ENCODE measurements around the gene MRPL40. TPM values are rescaled to one million over a fixed set of nuclear protein-coding genes. Genes with fewer than 3 reads are reported as not detected.
A peak's percentile ranks its signal among the peaks of the same experiment; 100 is the strongest.

The MRPL40 gene
- polyA plus RNA-seq = 75.6 TPM

DNA sequence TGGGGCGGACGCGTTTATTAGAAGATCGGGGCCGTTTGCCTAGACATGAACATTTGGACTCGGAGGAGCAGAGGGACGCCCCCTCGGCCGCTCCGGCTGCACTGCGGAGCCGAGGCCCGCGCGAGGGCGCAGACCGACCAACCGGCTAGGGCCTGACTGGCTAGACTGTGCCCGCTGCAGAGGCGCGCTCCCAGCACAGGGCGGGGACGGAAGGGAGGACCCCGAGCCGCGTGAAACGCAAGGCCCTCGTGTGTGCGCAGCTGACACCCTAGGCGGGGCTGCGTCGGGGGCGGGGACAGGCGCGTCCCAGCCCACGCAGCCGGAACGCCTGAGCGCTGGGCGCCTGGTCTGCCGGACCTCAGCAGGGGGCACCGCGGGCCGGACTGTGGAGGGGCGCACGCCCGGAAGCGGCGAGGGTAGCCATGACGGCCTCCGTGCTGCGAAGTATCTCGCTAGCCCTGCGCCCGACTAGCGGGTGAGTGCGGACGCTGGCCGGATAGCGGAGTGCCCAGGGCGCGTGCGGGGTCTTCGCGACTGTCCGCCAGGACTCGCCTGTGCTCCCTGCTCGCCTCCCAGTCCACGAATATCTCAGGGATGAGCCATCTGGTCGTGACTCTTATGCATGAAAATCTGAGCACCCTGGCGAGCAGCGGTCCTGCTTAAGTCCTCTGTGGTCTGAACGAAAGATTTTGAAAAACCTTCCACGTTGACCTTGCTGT is at the start of gene MRPL40:
Gene MRPL40 (plus strand): TSS at position 413 of the 719 bp plus-strand sequence. CDS start 10 bp downstream, at position 423.
- H3K27me3 Mint-ChIP-seq = no peaks in the 10 kb centered on the region
- H3K4me1 Mint-ChIP-seq = peaks cover 45 to 48% (median 48%) of the 10 kb centered on the region in 3 donors
- H3K9me3 Mint-ChIP-seq = no peaks in the 10 kb centered on the region
- peaks cover 2% of the 10 kb centered on the region for H3K36me3 Mint-ChIP-seq
- H3K27ac Mint-ChIP-seq = peak within 1 kb of the TSS; percentile 82 to 100 (median 98)
- H3K4me3 Mint-ChIP-seq = peak within 1 kb of the TSS; percentile 94 to 100 (median 96)

DNA sequence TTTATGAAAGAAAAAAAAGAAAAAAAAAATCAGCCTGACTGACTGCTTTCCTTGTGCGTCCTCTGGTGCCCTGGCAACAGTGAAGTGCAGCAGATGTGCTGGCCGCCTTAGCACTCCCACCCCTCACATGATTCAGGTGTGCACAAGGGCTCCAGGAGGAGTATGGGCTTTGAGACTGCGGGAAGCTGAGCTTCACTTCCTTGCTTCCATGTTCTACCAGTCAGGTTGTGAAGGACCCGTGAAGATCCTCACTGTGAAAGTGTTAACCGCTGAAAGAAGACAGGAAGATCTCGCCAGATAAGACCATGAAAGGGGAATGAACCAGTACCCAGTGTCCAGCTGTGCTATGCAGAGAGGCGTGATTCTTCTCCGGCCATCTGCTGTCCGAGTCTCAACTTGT is 49.1 kb upstream of the MRPL40 start:
- H3K9me3 Mint-ChIP-seq = no peaks in the 10 kb centered on the region
- H3K36me3 Mint-ChIP-seq = peaks cover 17% of the 10 kb centered on the region
- H3K4me1 Mint-ChIP-seq = no peaks in the 10 kb centered on the region
- H3K4me3 Mint-ChIP-seq = no peak overlapping the region
- H3K27me3 Mint-ChIP-seq = no peaks in the 10 kb centered on the region
- H3K27ac Mint-ChIP-seq = no peak overlapping the region

- H3K27me3 Mint-ChIP-seq = no peaks in the 10 kb centered on the region
- H3K4me1 Mint-ChIP-seq = no peaks in the 10 kb centered on the region
- no peak overlapping the region for H3K4me3 Mint-ChIP-seq
- H3K36me3 Mint-ChIP-seq = peaks cover 15% of the 10 kb centered on the region
- no peak overlapping the region for H3K27ac Mint-ChIP-seq
- no peaks in the 10 kb centered on the region for H3K9me3 Mint-ChIP-seq
Measured at GRCh38 chr22:19385221-19385906, 47.0 kb upstream of the MRPL40 start.

DNA sequence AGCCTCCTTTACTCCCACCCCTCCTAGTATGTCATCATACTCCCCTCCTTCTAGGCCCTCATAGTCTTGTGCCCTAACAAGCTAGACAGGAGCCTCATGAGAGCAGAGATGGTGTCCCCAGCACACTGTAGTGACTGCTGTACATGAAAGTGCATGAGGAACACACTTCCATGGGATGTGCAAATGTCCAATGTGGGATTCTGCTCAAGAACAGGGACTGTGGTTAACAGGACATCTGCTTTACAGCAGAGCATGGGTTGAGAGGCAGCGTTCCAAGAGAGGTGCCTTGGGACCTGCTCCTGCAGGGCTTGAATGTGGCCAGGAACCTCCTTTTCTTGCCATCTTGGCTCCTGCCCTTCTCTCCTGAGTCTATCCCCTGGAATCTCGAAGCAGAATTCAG is 46.1 kb upstream of the MRPL40 start:
- Mint-ChIP-seq H3K9me3 (no peaks in the 10 kb centered on the region), H3K27ac (no peak overlapping the region), H3K4me3 (no peak overlapping the region), H3K36me3 (peaks cover 20% of the 10 kb centered on the region), H3K4me1 (no peaks in the 10 kb centered on the region), H3K27me3 (no peaks in the 10 kb centered on the region)

- no peaks in the 10 kb centered on the region for H3K9me3 Mint-ChIP-seq
- H3K36me3 Mint-ChIP-seq = peaks cover 20% of the 10 kb centered on the region
- no peaks in the 10 kb centered on the region for H3K27me3 Mint-ChIP-seq
- no peaks in the 10 kb centered on the region for H3K4me1 Mint-ChIP-seq
- no peak overlapping the region for H3K27ac Mint-ChIP-seq
- no peak overlapping the region for H3K4me3 Mint-ChIP-seq
Measured at GRCh38 chr22:19387038-19387437, 45.3 kb upstream of the MRPL40 start.

DNA sequence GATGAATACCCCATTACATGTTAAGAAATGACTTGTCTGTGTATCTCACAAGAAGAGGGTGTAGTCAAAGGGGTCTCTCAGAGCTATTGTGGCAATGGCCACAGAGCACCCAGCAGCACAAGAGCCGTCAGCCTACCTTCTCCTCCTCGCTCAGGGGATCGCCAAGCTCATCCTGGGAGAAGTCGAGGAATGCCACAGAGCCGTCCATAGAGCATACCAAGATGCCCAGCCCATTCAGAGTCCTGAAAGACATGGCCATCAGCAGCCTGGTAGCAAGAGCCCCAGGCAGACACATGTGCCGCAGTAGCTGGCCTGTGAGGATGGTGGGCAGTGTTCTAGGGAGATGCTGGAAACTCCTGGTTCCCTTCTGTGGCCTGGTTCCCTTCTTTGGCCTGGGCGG is 44.8 kb upstream of the MRPL40 start:
- Mint-ChIP-seq H3K4me3 (no peak overlapping the region), H3K27ac (no peak overlapping the region), H3K27me3 (no peaks in the 10 kb centered on the region), H3K4me1 (no peaks in the 10 kb centered on the region), H3K36me3 (peaks cover 19% of the 10 kb centered on the region), H3K9me3 (no peaks in the 10 kb centered on the region)

DNA sequence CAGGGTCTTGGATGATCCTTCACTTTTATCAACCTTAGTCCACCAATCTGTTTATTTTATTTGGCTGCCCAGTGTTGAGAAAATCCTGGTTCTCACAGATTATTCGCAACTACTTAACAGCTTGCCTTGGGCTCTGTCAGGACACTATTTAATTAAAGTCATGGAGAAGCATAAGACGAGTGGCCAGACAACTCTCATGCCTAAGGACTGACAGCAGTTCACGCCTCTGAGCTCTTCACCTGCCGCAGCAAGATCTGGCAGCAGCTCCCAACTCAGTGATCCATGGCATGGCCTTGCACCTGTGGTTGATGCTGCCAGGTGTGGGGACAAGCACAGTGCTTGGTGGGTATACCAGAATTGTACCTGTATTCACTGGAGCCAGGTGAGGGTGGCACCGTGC is 38.6 kb upstream of the MRPL40 start:
- Mint-ChIP-seq H3K4me1 (no peaks in the 10 kb centered on the region), H3K9me3 (no peaks in the 10 kb centered on the region), H3K4me3 (no peak overlapping the region), H3K27me3 (no peaks in the 10 kb centered on the region), H3K36me3 (peaks cover 12% of the 10 kb centered on the region), H3K27ac (peak overlapping the region in 1 of 3 donors; percentile 80)

DNA sequence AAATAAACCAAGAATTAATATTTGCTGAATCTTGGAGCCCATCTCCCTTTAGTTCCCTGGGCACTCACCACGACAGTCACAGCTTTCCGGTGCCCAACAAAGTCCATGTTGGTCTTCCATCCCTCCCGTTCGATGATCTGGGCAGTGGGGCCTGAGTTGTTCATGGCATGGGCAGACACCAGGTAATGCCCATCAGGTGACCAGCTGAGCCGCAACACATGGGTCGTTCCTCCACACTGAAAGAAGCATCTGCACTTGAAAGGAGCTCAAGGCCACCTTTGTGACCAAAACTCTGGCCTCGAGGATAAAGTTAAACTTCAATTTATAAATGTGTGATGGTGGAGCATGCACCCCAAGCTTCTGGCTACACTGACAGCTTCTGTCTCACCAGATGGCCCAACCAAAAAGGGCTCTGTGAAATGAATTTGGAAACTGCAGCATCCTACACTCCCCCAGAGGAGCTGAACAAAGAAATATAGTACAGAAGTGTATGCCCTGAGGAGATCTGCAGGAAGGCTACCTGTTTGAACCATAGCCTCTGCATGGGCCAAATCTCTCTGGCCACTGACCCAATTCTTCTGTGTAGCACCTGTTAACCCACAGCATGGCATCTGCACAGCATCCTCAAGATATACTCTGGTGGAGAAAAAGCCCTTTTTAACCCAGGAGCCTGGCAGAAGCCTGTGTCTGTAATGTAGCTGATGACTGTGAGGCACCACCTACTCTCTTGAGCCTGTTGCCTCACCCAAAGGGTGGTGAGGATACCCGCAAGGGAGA is 37.9 kb upstream of the MRPL40 start:
- peaks cover 12% of the 10 kb centered on the region for H3K36me3 Mint-ChIP-seq
- H3K9me3 Mint-ChIP-seq = no peaks in the 10 kb centered on the region
- no peak overlapping the region for H3K4me3 Mint-ChIP-seq
- no peaks in the 10 kb centered on the region for H3K27me3 Mint-ChIP-seq
- no peaks in the 10 kb centered on the region for H3K4me1 Mint-ChIP-seq
- H3K27ac Mint-ChIP-seq = no peak overlapping the region

DNA sequence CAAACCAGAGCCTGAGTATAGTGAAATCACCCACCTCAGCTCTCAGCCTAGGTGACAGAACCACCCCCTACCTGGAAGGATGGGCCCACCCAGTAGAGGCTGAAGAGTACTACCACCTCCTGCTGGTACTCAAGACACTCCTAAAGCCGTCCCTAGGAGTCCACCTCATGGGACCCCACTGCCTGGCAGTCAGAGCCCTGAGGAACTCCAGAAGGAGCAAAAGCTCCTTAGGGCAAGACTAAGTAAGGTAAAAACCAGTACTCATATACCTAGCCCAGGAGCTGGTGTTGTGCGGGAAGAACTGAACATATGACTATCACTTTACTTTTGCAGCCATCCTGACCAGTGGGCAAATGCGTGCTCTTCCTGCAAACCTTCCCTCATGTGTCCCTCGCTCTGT is 37.1 kb upstream of the MRPL40 start:
- no peak overlapping the region for H3K27ac Mint-ChIP-seq
- no peak overlapping the region for H3K4me3 Mint-ChIP-seq
- no peaks in the 10 kb centered on the region for H3K9me3 Mint-ChIP-seq
- H3K27me3 Mint-ChIP-seq = no peaks in the 10 kb centered on the region
- H3K4me1 Mint-ChIP-seq = no peaks in the 10 kb centered on the region
- peaks cover 12% of the 10 kb centered on the region for H3K36me3 Mint-ChIP-seq

DNA sequence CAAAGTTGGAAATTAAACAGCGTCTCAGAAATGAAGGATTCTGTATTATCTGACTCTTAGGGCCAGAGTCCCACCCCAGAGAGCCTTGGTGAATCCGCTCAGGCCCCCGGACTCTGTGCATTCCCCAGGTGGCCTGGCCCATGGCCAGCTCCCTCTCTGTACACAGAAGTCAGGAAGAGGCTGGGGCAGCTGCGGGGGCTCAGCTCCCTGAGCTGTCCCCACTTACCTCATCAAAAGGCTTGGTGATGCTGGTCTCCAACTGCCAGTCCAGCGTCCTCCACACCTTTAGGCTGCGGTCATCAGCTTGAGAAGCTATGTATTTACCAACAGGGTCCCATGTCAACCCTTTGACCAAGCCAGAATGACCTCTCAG is 35.8 kb upstream of the MRPL40 start:
- Mint-ChIP-seq H3K4me1 (no peaks in the 10 kb centered on the region), H3K9me3 (no peaks in the 10 kb centered on the region), H3K27ac (no peak overlapping the region)

DNA sequence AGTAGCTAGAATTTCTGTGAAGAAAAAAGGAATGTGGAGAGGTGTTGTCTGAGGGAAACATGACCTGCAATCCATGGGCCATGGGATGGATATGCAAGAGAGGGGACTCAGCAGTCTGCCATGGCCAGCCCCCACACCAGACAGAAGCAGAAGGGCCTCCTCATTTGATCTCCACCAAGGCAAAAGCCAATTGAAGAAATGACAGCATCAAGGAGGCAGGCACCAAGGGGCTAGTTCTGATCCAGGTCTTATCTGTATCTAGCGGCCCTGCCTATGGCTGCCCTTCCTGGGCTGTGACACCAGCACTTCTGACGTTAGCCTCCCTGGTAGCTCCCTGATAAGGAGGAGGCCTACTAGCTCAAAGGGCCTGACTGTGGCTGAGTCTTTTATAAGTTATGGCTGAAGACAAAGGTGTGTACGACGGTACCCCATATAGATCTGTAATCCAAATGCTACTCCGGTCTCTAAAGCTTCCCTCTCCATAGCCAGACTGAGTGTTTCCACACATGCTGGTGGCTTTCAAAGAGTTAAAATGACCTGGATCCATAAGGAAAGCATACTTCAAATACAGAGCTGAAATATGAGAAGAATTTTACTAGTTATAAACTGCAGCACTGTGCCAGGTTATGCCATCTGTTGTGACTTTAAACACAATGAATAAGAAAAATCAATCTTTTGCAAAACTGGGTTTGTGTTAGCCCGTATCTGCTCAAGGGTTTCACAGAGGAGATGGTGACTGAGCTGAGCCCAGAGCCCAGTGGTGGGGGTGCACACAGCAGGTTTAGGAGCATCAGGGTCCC is 35.2 kb upstream of the MRPL40 start:
- Mint-ChIP-seq H3K27ac (no peak overlapping the region), H3K4me3 (no peak overlapping the region), H3K36me3 (peaks cover 10% of the 10 kb centered on the region), H3K4me1 (no peaks in the 10 kb centered on the region), H3K9me3 (no peaks in the 10 kb centered on the region), H3K27me3 (no peaks in the 10 kb centered on the region)

More for the DNA sequence above, 35.8 kb upstream of the MRPL40 start:
- Mint-ChIP-seq H3K27me3 (no peaks in the 10 kb centered on the region), H3K36me3 (peaks cover 8% of the 10 kb centered on the region), H3K4me3 (no peak overlapping the region)

GRCh38 chr22:19397734-19398104 is 34.6 kb upstream of the MRPL40 start:
- peaks cover 12% of the 10 kb centered on the region for H3K36me3 Mint-ChIP-seq

DNA sequence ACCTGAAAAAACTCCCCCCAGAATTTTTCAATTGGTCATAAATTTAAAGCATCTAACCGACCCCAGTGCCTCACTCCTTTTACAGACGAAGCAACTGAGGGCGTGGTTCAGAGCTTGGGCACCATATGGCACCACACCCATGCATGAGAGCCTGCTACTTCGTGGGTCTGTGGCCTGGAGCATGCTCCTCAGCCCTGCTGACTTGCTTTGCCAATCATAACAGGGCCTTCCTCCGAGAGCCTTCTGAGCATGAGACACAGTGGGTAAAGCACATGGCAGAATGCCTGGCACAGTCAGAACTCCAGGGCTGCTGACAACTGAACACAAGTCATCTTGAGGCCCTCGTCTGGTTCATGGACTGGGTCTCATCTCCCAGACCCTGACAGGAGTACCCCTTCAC is 34.1 kb upstream of the MRPL40 start:
- Mint-ChIP-seq H3K4me1 (no peaks in the 10 kb centered on the region), H3K27me3 (no peaks in the 10 kb centered on the region), H3K27ac (no peak overlapping the region), H3K4me3 (no peak overlapping the region), H3K36me3 (peaks cover 12% of the 10 kb centered on the region), H3K9me3 (no peaks in the 10 kb centered on the region)

More at GRCh38 chr22:19397734-19398104, 34.6 kb upstream of the MRPL40 start:
- Mint-ChIP-seq H3K4me1 (no peaks in the 10 kb centered on the region), H3K9me3 (no peaks in the 10 kb centered on the region), H3K27ac (no peak overlapping the region), H3K27me3 (no peaks in the 10 kb centered on the region), H3K4me3 (no peak overlapping the region)

DNA sequence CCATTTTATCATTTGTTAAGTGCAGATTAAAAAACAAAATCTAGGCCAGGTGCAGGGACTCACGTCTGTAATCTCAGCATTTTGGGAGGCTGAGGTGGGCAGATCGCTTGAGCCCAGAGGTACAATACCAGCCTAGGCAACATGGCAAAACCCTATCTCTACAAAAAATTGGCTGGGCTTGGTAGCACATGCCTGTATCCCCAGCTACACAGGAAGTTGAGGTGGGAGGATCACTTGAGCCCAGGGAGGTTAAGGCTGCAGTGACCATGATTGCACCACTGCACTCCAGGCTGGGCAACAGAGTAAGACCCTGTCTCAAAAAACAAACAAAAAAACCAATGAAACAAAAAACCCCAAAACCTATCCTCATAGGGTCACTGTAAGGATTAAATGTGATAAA is 33.7 kb upstream of the MRPL40 start:
- no peaks in the 10 kb centered on the region for H3K27me3 Mint-ChIP-seq
- H3K9me3 Mint-ChIP-seq = no peaks in the 10 kb centered on the region
- peak overlapping the region in 1 of 3 donors; percentile 31 for H3K27ac Mint-ChIP-seq
- no peak overlapping the region for H3K4me3 Mint-ChIP-seq
- no peaks in the 10 kb centered on the region for H3K4me1 Mint-ChIP-seq
- H3K36me3 Mint-ChIP-seq = peaks cover 8% of the 10 kb centered on the region

DNA sequence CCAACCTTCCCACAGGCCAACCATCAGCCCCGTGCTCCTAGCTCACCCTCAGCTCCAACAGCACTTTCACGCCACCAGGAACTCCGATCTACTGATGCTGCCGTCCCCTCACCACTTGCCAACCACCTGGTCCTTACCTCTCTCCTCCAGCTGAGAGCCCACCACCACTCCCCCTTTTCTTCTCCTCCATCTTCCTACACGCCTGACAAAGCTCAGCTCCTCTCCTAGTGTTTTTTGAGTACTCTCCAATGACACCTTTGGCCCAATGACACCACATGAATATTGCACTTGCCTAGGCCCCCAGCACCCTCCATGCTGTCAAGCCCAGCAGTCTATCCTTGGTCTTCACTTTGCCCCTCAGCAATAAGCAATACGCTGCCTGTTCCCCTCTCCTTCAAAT is 31.5 kb upstream of the MRPL40 start:
- Mint-ChIP-seq H3K9me3 (no peaks in the 10 kb centered on the region), H3K27ac (peak overlapping the region in 1 of 3 donors; percentile 76), H3K4me1 (peaks cover 2 to 7% (median 4%) of the 10 kb centered on the region in 3 donors), H3K36me3 (peaks cover 6% of the 10 kb centered on the region), H3K27me3 (no peaks in the 10 kb centered on the region), H3K4me3 (no peak overlapping the region)

All from IgD-negative memory B cell (primary cell).